Osteoblast (primary cell): ENCODE data around the gene ZCCHC18. TPM values are rescaled to one million over a fixed set of nuclear protein-coding genes. Genes with fewer than 3 reads are reported as not detected.

Source experiments
- DNase-seq: peaks from one replicate; pipeline ENCODE4 v3.0.0; 2011; ENCODE audit warnings: low spot score, mixed read lengths; ENCODE audit not compliant: insufficient read length; ENCODE audit errors: missing footprints
- H2AFZ ChIP-seq: 2 replicates; pipeline ENCODE4 v1.6.0; 2011; ENCODE audit warnings: mild to moderate bottlenecking, low read length
- H3K27ac ChIP-seq: 2 replicates; pipeline ENCODE4 v1.5.1; 2011; ENCODE audit warnings: mild to moderate bottlenecking, low read depth, low read length, moderate library complexity
- H3K27me3 ChIP-seq: 2 replicates; pipeline ENCODE4 v1.6.0; 2012; ENCODE audit warnings: mild to moderate bottlenecking, control low read depth, inconsistent platforms, low read length, moderate library complexity; ENCODE audit not compliant: insufficient read depth
- H3K36me3 ChIP-seq: 2 replicates; pipeline ENCODE4 v1.5.1; 2011; ENCODE audit warnings: mild to moderate bottlenecking, low read length, control low read depth, moderate library complexity; ENCODE audit not compliant: insufficient read depth
- H3K4me1 ChIP-seq: 2 replicates; pipeline ENCODE4 v1.5.1; 2011; ENCODE audit warnings: mild to moderate bottlenecking, low read length, control low read depth, moderate library complexity; ENCODE audit not compliant: insufficient read depth
- H3K4me2 ChIP-seq: 2 replicates; pipeline ENCODE4 v1.6.0; 2011; ENCODE audit warnings: mild to moderate bottlenecking, low read length; ENCODE audit not compliant: insufficient read depth
- H3K4me3 ChIP-seq: fragments of 200-600 bp; sonication (generic); 3 replicates; pipeline ENCODE4 v1.5.1; 2012; ENCODE audit warnings: mild to moderate bottlenecking, low read length, inconsistent platforms; ENCODE audit not compliant: insufficient read depth
- H3K79me2 ChIP-seq: 2 replicates; pipeline ENCODE4 v1.6.0; 2012; ENCODE audit warnings: mild to moderate bottlenecking, low read length, control low read depth, inconsistent platforms; ENCODE audit not compliant: insufficient read depth
- H3K9me3 ChIP-seq: 2 replicates; pipeline ENCODE4 v1.5.1; 2011; ENCODE audit warnings: low read depth, low read length, control low read depth
- H4K20me1 ChIP-seq: 2 replicates; pipeline ENCODE4 v1.6.0; 2012; ENCODE audit warnings: mild to moderate bottlenecking, low read length, control low read depth; ENCODE audit not compliant: insufficient read depth
- CTCF ChIP-seq: IDR thresholded peaks from 2 replicates; pipeline ENCODE4 v1.5.1; 2011; ENCODE audit warnings: mild to moderate bottlenecking, low read depth, low read length, moderate library complexity; ENCODE audit errors: extremely low read depth
- total RNA-seq: library from RNA; depleted of rRNA; stranded (reverse); fragments of >200 nt; gene quantifications from 2 replicates; pipeline ENCODE4 v1.2.3, GENCODE V29; 2012

Gene ZCCHC18
- total RNA-seq, 1 donor: 1.1 TPM

GRCh38 chrX:104136241-104137019 is 24.1 kb downstream of the ZCCHC18 start:
- H3K27me3 ChIP-seq: no peaks in the 10 kb centered on the region
- H2AFZ ChIP-seq: peak overlapping the region; percentile 91
- H4K20me1 ChIP-seq: no peaks in the 10 kb centered on the region
- no peaks in the 10 kb centered on the region for H3K36me3 ChIP-seq
- H3K4me3 ChIP-seq: peak overlapping the region; percentile 72
- DNase-seq: peak; percentile 71
- H3K79me2 ChIP-seq: no peaks in the 10 kb centered on the region
- H3K4me1 ChIP-seq: no peaks in the 10 kb centered on the region
- H3K27ac ChIP-seq: peak overlapping the region; percentile 61
- TF ChIP-seq CTCF: peak; percentile 80
- peak overlapping the region; percentile 88 for H3K4me2 ChIP-seq
- no peaks in the 10 kb centered on the region for H3K9me3 ChIP-seq

DNA sequence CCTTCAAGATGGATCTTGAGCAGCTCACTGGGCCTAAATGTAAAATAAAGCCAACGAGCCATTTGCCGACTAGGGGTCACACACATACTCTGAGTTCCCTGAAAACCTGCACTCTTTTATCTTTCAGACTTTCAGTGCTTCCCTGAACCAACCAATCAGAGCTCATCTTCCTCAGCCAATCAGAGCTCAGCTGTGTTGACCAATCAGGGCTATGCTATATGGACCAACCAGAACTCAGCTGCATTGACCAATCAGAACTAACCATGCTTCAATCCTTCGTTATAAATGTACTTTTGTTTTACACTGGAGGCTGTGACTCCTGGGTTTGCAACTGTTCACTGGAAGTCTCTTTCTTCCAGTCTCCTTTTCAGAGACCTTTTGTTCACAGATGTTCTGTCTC is 25.2 kb downstream of the ZCCHC18 start:
- H3K27ac ChIP-seq: no peak overlapping the region
- no peak overlapping the region for H3K4me2 ChIP-seq
- DNase-seq: peak; percentile 34
- no peaks in the 10 kb centered on the region for H3K79me2 ChIP-seq
- H3K4me1 ChIP-seq: no peaks in the 10 kb centered on the region
- no peak overlapping the region for H2AFZ ChIP-seq
- TF ChIP-seq CTCF: no peak
- H3K4me3 ChIP-seq: no peak overlapping the region
- H3K9me3 ChIP-seq: no peaks in the 10 kb centered on the region
- no peaks in the 10 kb centered on the region for H4K20me1 ChIP-seq
- no peaks in the 10 kb centered on the region for H3K36me3 ChIP-seq
- H3K27me3 ChIP-seq: no peaks in the 10 kb centered on the region

- no peak overlapping the region for H3K27ac ChIP-seq
- H3K4me3 ChIP-seq: no peak overlapping the region
- no peaks in the 10 kb centered on the region for H3K79me2 ChIP-seq
- DNase-seq: no peak
- H3K27me3 ChIP-seq: no peaks in the 10 kb centered on the region
- H3K4me1 ChIP-seq: no peaks in the 10 kb centered on the region
- H3K4me2 ChIP-seq: no peak overlapping the region
- H4K20me1 ChIP-seq: no peaks in the 10 kb centered on the region
- TF ChIP-seq CTCF: no peak
- H3K9me3 ChIP-seq: no peaks in the 10 kb centered on the region
- no peak overlapping the region for H2AFZ ChIP-seq
- no peaks in the 10 kb centered on the region for H3K36me3 ChIP-seq
Observed at GRCh38 chrX:104141087-104141760, 28.9 kb downstream of the ZCCHC18 start.

DNA sequence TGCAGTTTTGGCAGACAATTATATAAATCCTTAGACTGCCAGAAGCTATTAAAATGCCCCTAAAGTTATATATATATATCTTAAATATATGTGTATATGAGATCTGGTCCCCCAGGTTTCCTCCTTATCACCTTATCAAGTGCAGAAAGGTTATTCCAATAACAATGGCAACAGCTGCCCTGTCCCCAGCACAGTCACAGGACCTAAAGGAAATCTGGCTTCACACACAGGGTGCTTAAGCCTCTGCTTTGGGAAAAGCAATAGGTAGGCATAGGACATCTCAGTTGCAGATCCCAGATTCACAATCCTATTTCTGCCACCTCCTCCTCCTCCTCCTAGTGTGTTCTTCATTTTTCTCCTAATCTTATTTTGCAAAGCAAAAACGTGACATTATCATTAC is 38.7 kb downstream of the ZCCHC18 start:
- H3K9me3 ChIP-seq: no peaks in the 10 kb centered on the region
- H3K79me2 ChIP-seq: peaks cover 36% of the 10 kb centered on the region
- H3K4me3 ChIP-seq: no peak overlapping the region
- H2AFZ ChIP-seq: no peak overlapping the region
- H3K36me3 ChIP-seq: no peaks in the 10 kb centered on the region
- H3K27ac ChIP-seq: no peak overlapping the region
- H3K4me1 ChIP-seq: no peaks in the 10 kb centered on the region
- no peak overlapping the region for H3K4me2 ChIP-seq
- no peak for TF ChIP-seq CTCF
- no peak for DNase-seq
- H3K27me3 ChIP-seq: no peaks in the 10 kb centered on the region
- H4K20me1 ChIP-seq: no peaks in the 10 kb centered on the region
